Lower lobe of right lung (tissue), 2 donors: ENCODE data around the gene UNC5C. TPM values are rescaled to one million over a fixed set of nuclear protein-coding genes. Genes with fewer than 3 reads are reported as not detected.

Experiments
- ATAC-seq, 2 donors: fragments of 200-7000 bp; cut with Tn5 transposase; one replicate each; pipeline ENCODE4 v1.9.1; 2020 to 2022; ENCODE audit warnings: mild to moderate bottlenecking in 2 of 2, moderate library complexity in 2 of 2
- DNase-seq: peaks from one replicate; pipeline ENCODE4 v3.0.0-alpha.2; 2020
- H3K27ac ChIP-seq: fragments of 200-600 bp; one replicate; pipeline ENCODE4 v1.8.0; 2022
- H3K27me3 ChIP-seq: fragments of 200-600 bp; one replicate; pipeline ENCODE4 v1.8.0; 2022; ENCODE audit warnings: low read depth
- H3K36me3 ChIP-seq: fragments of 200-600 bp; one replicate; pipeline ENCODE4 v1.8.0; 2022; ENCODE audit warnings: mild to moderate bottlenecking
- H3K4me1 ChIP-seq: fragments of 200-600 bp; one replicate; pipeline ENCODE4 v1.8.0; 2022
- H3K4me3 ChIP-seq: fragments of 200-600 bp; one replicate; pipeline ENCODE4 v1.8.0; 2022; ENCODE audit warnings: mild to moderate bottlenecking
- H3K9me3 ChIP-seq: fragments of 200-600 bp; one replicate; pipeline ENCODE4 v1.8.0; 2022
- CTCF ChIP-seq: fragments of 200-600 bp; IDR thresholded peaks from one replicate; pipeline ENCODE4 v1.8.0; 2022; ENCODE audit warnings: antibody characterized with exemption, mild to moderate bottlenecking
- intact Hi-C: fragments of 100-400 bp; cut with DNase I; formaldehyde crosslinking; loops from one replicate; pipeline ENCODE4 v1.11.0; 2022
- total RNA-seq: library from RNA; stranded (reverse); fragmentation: NEBNext Ultra II Directional; extraction: Animal tissue kit (Norgen Biotek cat#: 25700); gene quantifications from one replicate; pipeline ENCODE4 v1.2.1, GENCODE V29; 2021
- donor health status: DM: no; HTN: yes; CAD: no; lungs with severe emphysema.

The UNC5C gene
- total RNA-seq, 1 donor from 2014 or later, result 5.1 TPM

GRCh38 chr4:95528388-95528948, 20.3 kb downstream of the UNC5C start:
- Histone ChIP-seq H3K36me3 (no peaks in the 10 kb centered on the region), H3K27ac (no peak overlapping the region), H3K9me3 (no peaks in the 10 kb centered on the region), H3K4me3 (no peak overlapping the region), H3K27me3 (no peaks in the 10 kb centered on the region), H3K4me1 (no peaks in the 10 kb centered on the region)
- no peak for DNase-seq
- no peak for ATAC-seq
- intact Hi-C loops, result no loop called here
- no peak for TF ChIP-seq CTCF

GRCh38 chr4:95526075-95526474, 22.7 kb downstream of the UNC5C start:
- no peak for TF ChIP-seq CTCF

GRCh38 chr4:95524729-95525128, 24.0 kb downstream of the UNC5C start:
- intact Hi-C loops, result no loop called here
- H3K9me3 ChIP-seq, result no peaks in the 10 kb centered on the region

More at GRCh38 chr4:95526075-95526474, 22.7 kb downstream of the UNC5C start:
- DNase-seq, result no peak
- H3K4me1 ChIP-seq, result no peaks in the 10 kb centered on the region
- no peak for ATAC-seq
- no peak overlapping the region for H3K4me3 ChIP-seq
- H3K36me3 ChIP-seq, result no peaks in the 10 kb centered on the region
- no peak overlapping the region for H3K27ac ChIP-seq
- no peaks in the 10 kb centered on the region for H3K9me3 ChIP-seq
- no peaks in the 10 kb centered on the region for H3K27me3 ChIP-seq
- intact Hi-C loops, result no loop called here

GRCh38 chr4:95524184-95524583, 24.6 kb downstream of the UNC5C start:
- Histone ChIP-seq H3K9me3 (no peaks in the 10 kb centered on the region), H3K4me1 (no peaks in the 10 kb centered on the region), H3K27ac (no peak overlapping the region), H3K4me3 (no peak overlapping the region), H3K36me3 (no peaks in the 10 kb centered on the region), H3K27me3 (no peaks in the 10 kb centered on the region)
- DNase-seq, result no peak
- no peak for ATAC-seq
- intact Hi-C loops, result no loop called here
- no peak for TF ChIP-seq CTCF

More at GRCh38 chr4:95524729-95525128, 24.0 kb downstream of the UNC5C start:
- no peaks in the 10 kb centered on the region for H3K36me3 ChIP-seq
- no peak for TF ChIP-seq CTCF
- H3K27me3 ChIP-seq, result no peaks in the 10 kb centered on the region
- no peak overlapping the region for H3K4me3 ChIP-seq
- ATAC-seq (no peak), DNase-seq (no peak)
- no peak overlapping the region for H3K27ac ChIP-seq
- H3K4me1 ChIP-seq, result no peaks in the 10 kb centered on the region

GRCh38 chr4:95522682-95523530, 25.9 kb downstream of the UNC5C start:
- DNase-seq (no peak), ATAC-seq (peak in 1 of 2 donors; percentile 38)
- Histone ChIP-seq H3K27me3 (no peaks in the 10 kb centered on the region), H3K4me3 (no peak overlapping the region), H3K27ac (no peak overlapping the region), H3K36me3 (no peaks in the 10 kb centered on the region), H3K9me3 (no peaks in the 10 kb centered on the region), H3K4me1 (no peaks in the 10 kb centered on the region)
- no peak for TF ChIP-seq CTCF
- intact Hi-C loops, result no loop called here
